CD4-positive, alpha-beta T cell (primary cell): ENCODE measurements around the gene SLC2A2. TPM values are rescaled to one million over a fixed set of nuclear protein-coding genes. Genes with fewer than 3 reads are reported as not detected.

Experiments used
- ATAC-seq: fragments of 200-7000 bp; cut with Tn5 transposase; one replicate; pipeline ENCODE4 v1.10.0; 2022; ENCODE audit warnings: mild to moderate bottlenecking; ENCODE audit not compliant: poor library complexity
- CTCF ChIA-PET: fragments of 350-600 bp; sonication (Branson Sonifier 250); formaldehyde crosslinking; loops from one replicate; lab custom pipeline; 2021; ENCODE audit warnings: antibody characterized with exemption, inconsistent platforms; lab: Charles Lee
- POLR2A ChIA-PET: fragments of 350-600 bp; sonication (Branson Sonifier 250); formaldehyde crosslinking; loops from one replicate; lab custom pipeline; 2021; ENCODE audit warnings: antibody characterized with exemption, inconsistent platforms; lab: Charles Lee
- DNase-seq, 14 experiments: peaks; one replicate each; pipeline ENCODE4 v3.0.0-alpha.2; 2013 to 2020; ENCODE audit warnings: mixed read lengths in 2 of 14
- H3K27ac ChIP-seq, 2 donors: one replicate each; pipeline versions ENCODE4 v1.5.1 to v1.7.0; 2013; ENCODE audit warnings: low read length in 2 of 2, low read depth in 1 of 2, mild to moderate bottlenecking in 1 of 2
- H3K27me3 ChIP-seq, 2 experiments: 1 replicate in 1 of 2; 2 replicates in 1 of 2; pipeline versions ENCODE4 v1.6.1 to v1.7.0; 2013; ENCODE audit warnings: low read length in 2 of 2, control low read depth in 1 of 2, mild to moderate bottlenecking in 1 of 2, moderate library complexity in 1 of 2; ENCODE audit not compliant: insufficient read depth in 2 of 2, control insufficient read depth in 1 of 2
- H3K36me3 ChIP-seq: one replicate; pipeline ENCODE4 v1.6.1; 2013; ENCODE audit warnings: low read length, control low read depth; ENCODE audit not compliant: insufficient read depth
- H3K4me1 ChIP-seq: one replicate; pipeline ENCODE4 v1.6.1; 2013; ENCODE audit warnings: low read length, control low read depth; ENCODE audit not compliant: insufficient read depth
- H3K4me3 ChIP-seq: one replicate; pipeline ENCODE4 v1.5.1; 2013; ENCODE audit warnings: mild to moderate bottlenecking, low read length, moderate library complexity
- H3K9me3 ChIP-seq, 2 experiments: 1 replicate in 1 of 2; 2 replicates in 1 of 2; pipeline versions ENCODE4 v1.6.1 to v1.7.0; 2013; ENCODE audit warnings: low read length in 2 of 2, mild to moderate bottlenecking in 2 of 2, control low read depth in 1 of 2, moderate library complexity in 1 of 2; ENCODE audit not compliant: control insufficient read depth in 1 of 2, insufficient read depth in 1 of 2
- H3K27ac Mint-ChIP-seq: one replicate; pipeline ENCODE4 v1.8.0; 2020; ENCODE audit warnings: mixed read lengths
- H3K27me3 Mint-ChIP-seq: one replicate; pipeline ENCODE4 v1.8.0; 2021; ENCODE audit warnings: mixed read lengths
- H3K36me3 Mint-ChIP-seq: one replicate; pipeline ENCODE4 v1.8.0; 2021; ENCODE audit warnings: low read depth, mixed read lengths
- H3K4me1 Mint-ChIP-seq: one replicate; pipeline ENCODE4 v1.8.0; 2021; ENCODE audit warnings: low read depth, mixed read lengths
- H3K4me3 Mint-ChIP-seq: one replicate; pipeline ENCODE4 v1.8.0; 2020; ENCODE audit warnings: mild to moderate bottlenecking, mixed read lengths
- H3K9me3 Mint-ChIP-seq: one replicate; pipeline ENCODE4 v1.8.0; 2020; ENCODE audit warnings: mixed read lengths
- intact Hi-C, 2 experiments: fragments of 100-400 bp; cut with DNase I in 1 of 2; cut with micrococcal nuclease in 1 of 2; formaldehyde crosslinking; loops; one replicate each; pipeline versions ENCODE4 v1.15.1 to v1.9.0; 2023 to 2025; cut with DNase I, micrococcal nuclease
- total RNA-seq, 174 experiments: library from RNA in 2 of 174; stranded (reverse) in 2 of 174; gene quantifications; one replicate each; pipeline ENCODE4 v1.2.3 and lab custom pipeline; 2021 to 2026
- TF ChIP-seq, protein P1 (sequence below): fragments of 200-600 bp; IDR thresholded peaks from one replicate; pipeline ENCODE4 v1.8.0; 2022; ENCODE audit warnings: antibody characterized with exemption, mild to moderate bottlenecking

Gene SLC2A2
- total RNA-seq, 2 experiments from 2014 or later, result not detected

DNA sequence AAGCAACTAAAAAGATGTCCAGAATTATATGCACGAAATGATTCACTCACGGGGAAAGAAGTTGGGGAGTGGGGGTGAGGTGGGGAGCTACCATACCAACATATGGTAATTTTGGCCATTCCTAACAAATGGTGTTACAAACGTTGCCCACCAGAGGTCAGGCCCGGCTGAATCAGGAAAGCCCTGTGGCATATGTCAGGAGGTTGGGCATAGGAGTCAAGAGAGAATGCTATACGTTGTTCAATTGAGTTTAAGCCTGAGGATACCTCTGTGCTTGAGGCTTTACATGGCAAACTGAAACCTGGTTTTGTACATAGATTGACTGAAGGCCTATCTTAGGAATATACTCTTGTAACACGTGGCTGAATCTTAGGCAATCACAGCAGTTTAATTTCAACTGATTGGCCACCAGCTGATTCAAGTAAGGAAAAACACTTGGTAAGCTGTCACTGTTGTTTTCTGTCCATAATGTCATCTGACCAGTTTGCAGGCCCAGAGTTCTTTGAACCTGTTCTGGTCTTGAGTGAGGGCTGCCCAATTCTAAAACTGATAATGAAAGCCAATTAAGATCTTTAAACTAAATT lies 23.4 kb upstream of the SLC2A2 start:
- CTCF ChIA-PET, result no interaction called here
- TF ChIP-seq, protein P1, sequence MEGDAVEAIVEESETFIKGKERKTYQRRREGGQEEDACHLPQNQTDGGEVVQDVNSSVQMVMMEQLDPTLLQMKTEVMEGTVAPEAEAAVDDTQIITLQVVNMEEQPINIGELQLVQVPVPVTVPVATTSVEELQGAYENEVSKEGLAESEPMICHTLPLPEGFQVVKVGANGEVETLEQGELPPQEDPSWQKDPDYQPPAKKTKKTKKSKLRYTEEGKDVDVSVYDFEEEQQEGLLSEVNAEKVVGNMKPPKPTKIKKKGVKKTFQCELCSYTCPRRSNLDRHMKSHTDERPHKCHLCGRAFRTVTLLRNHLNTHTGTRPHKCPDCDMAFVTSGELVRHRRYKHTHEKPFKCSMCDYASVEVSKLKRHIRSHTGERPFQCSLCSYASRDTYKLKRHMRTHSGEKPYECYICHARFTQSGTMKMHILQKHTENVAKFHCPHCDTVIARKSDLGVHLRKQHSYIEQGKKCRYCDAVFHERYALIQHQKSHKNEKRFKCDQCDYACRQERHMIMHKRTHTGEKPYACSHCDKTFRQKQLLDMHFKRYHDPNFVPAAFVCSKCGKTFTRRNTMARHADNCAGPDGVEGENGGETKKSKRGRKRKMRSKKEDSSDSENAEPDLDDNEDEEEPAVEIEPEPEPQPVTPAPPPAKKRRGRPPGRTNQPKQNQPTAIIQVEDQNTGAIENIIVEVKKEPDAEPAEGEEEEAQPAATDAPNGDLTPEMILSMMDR, result peak; percentile 50
- peaks cover 0 to 4% of the 10 kb centered on the region in 2 experiments for H3K9me3 ChIP-seq
- H3K4me3 Mint-ChIP-seq, result no peak overlapping the region
- peak; percentile 61 for ATAC-seq
- POLR2A ChIA-PET, result no interaction called here
- no peaks in the 10 kb centered on the region for H3K36me3 ChIP-seq
- H3K4me1 ChIP-seq, result no peaks in the 10 kb centered on the region
- no peaks in the 10 kb centered on the region for H3K27me3 ChIP-seq
- intact Hi-C loops, result loop anchor here (2.0 to 5.0 kb wide), 3 partner anchors 517 to 723 kb away; no protein-coding TSS in a partner anchor
- H3K36me3 Mint-ChIP-seq, result no peaks in the 10 kb centered on the region
- H3K4me3 ChIP-seq, result no peak overlapping the region
- H3K9me3 Mint-ChIP-seq, result peaks cover 3% of the 10 kb centered on the region
- H3K27me3 Mint-ChIP-seq, result peaks cover 10% of the 10 kb centered on the region
- H3K4me1 Mint-ChIP-seq, result no peaks in the 10 kb centered on the region
- no peak overlapping the region for H3K27ac Mint-ChIP-seq
- no peak overlapping the region for H3K27ac ChIP-seq
- peak; percentile 4 to 56 (median 26) for DNase-seq

DNA sequence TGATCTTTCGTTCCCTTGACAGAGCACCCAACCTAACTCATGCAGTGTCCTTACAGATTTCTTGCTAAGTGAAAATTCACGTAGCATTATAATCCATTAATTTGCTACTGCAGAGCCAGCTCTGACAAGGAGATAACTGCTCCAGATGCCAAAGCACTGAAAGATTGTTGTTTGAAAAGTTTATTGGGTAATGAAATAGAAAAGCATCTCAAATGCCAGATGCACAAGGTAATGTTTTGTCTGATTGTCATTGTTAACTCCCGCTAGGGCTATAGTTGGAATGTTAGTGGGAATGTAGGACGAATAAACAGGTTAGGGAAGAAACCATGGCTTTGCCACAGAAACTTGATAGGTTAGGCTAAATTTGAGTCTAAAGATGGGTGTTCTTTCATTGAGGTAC lies 20.2 kb upstream of the SLC2A2 start:
- intact Hi-C loops, result no loop called here
- POLR2A ChIA-PET, result no interaction called here
- no peaks in the 10 kb centered on the region for H3K4me1 ChIP-seq
- peaks cover 0 to 5% of the 10 kb centered on the region in 2 experiments for H3K27me3 ChIP-seq
- no peak overlapping the region for H3K27ac ChIP-seq
- H3K9me3 ChIP-seq, result no peaks in the 10 kb centered on the region
- TF ChIP-seq, protein P1, result no peak
- H3K36me3 ChIP-seq, result no peaks in the 10 kb centered on the region
- CTCF ChIA-PET, result no interaction called here
- H3K27ac Mint-ChIP-seq, result no peak overlapping the region
- ATAC-seq (no peak), DNase-seq (no peak)
- H3K27me3 Mint-ChIP-seq, result peaks cover 17% of the 10 kb centered on the region
- H3K4me3 ChIP-seq, result no peak overlapping the region
- no peaks in the 10 kb centered on the region for H3K4me1 Mint-ChIP-seq
- H3K36me3 Mint-ChIP-seq, result no peaks in the 10 kb centered on the region
- no peak overlapping the region for H3K4me3 Mint-ChIP-seq
- no peaks in the 10 kb centered on the region for H3K9me3 Mint-ChIP-seq

DNA sequence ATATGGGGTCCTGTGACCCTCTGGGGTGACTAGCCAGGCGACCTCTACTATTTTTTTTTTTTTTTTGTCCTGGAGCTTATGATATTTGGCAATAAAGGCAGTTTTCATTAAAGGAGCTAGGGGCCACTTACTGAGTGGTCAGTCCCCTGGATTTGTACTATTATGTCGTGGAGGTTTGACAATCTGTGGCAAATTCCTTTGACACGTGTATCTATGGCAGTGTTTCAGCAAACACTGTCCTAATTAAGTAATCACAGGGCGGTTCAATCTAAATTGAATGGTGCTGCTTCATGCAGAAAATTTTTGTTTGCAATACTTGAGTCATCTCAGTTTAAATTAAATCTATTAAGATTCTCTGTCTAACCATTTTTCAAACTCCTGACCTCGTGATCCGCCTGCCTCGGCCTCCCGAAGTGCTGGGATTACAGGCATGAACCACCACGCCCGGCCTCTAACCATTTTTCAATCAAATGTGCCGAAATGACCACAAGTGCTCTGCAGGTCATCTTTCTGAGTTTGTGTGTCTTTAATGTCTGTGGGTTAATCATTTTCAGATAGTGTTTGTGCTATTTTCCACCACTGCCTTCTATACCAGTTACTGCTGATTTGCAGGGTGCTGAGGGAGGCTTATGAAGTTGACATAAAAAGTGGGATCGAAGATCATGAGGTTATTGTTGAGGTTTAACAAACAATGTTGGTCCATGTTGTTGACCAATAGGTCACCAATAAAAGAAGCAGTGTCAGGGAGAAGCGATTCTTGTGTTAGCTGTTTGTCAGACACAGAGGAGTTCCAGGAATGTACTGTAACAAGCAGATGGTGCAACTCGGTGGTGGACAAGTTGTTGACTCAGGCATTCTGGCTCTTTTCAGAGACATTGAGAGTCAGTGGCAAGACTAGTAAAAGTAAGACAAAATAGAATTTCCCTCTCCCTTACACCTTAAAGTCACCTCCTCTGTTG lies 18.6 kb upstream of the SLC2A2 start:
- H3K4me3 Mint-ChIP-seq, result no peak overlapping the region
- H3K27ac Mint-ChIP-seq, result no peak overlapping the region
- TF ChIP-seq, protein P1, result no peak
- H3K4me1 Mint-ChIP-seq, result no peaks in the 10 kb centered on the region
- DNase-seq (no peak), ATAC-seq (no peak)
- no peaks in the 10 kb centered on the region for H3K9me3 Mint-ChIP-seq
- H3K36me3 ChIP-seq, result no peaks in the 10 kb centered on the region
- H3K27me3 ChIP-seq, result peaks cover 0 to 5% of the 10 kb centered on the region in 2 experiments
- H3K9me3 ChIP-seq, result no peaks in the 10 kb centered on the region
- H3K4me3 ChIP-seq, result no peak overlapping the region
- CTCF ChIA-PET, result no interaction called here
- no peaks in the 10 kb centered on the region for H3K4me1 ChIP-seq
- H3K27ac ChIP-seq, result no peak overlapping the region
- H3K27me3 Mint-ChIP-seq, result peaks cover 24% of the 10 kb centered on the region
- POLR2A ChIA-PET, result no interaction called here
- intact Hi-C loops, result no loop called here
- H3K36me3 Mint-ChIP-seq, result no peaks in the 10 kb centered on the region
